Heart left ventricle (tissue), 16 donors: ENCODE results near the gene ERBB4. TPM values are rescaled to one million over a fixed set of nuclear protein-coding genes. Genes with fewer than 3 reads are reported as not detected.

Experiments used
- ATAC-seq, 4 donors: fragments of 200-7000 bp; cut with Tn5 transposase; one replicate each; pipeline ENCODE4 v1.9.1; 2020 to 2022; ENCODE audit warnings: moderate library complexity in 4 of 4, mild to moderate bottlenecking in 3 of 4, moderate number of reproducible peaks in 1 of 4
- DNase-seq, 5 donors: peaks; one replicate each; pipeline ENCODE4 v3.0.0-alpha.2; 2020
- H3K27ac ChIP-seq, 12 donors: fragments of 200-600 bp; sonication (generic) in 4 of 12; one replicate each; pipeline versions ENCODE4 v1.5.0 to v1.8.0; 2016 to 2022; ENCODE audit warnings: mild to moderate bottlenecking in 2 of 12
- H3K27me3 ChIP-seq, 9 donors: fragments of 200-600 bp; sonication (generic) in 2 of 9; one replicate each; pipeline versions ENCODE4 v1.5.1 to v1.8.0; 2016 to 2022; ENCODE audit warnings: mild to moderate bottlenecking in 3 of 9
- H3K36me3 ChIP-seq, 9 donors: fragments of 200-600 bp; sonication (generic) in 2 of 9; one replicate each; pipeline versions ENCODE4 v1.5.0 to v1.8.0; 2018 to 2022; ENCODE audit warnings: mild to moderate bottlenecking in 2 of 9
- H3K4me1 ChIP-seq, 12 donors: fragments of 200-600 bp; sonication (generic) in 4 of 12; one replicate each; pipeline versions ENCODE4 v1.5.0 to v1.8.0; 2016 to 2022; ENCODE audit warnings: mild to moderate bottlenecking in 3 of 12
- H3K4me3 ChIP-seq, 12 donors: fragments of 200-600 bp; sonication (generic) in 4 of 12; one replicate each; pipeline versions ENCODE4 v1.5.0 to v1.8.0; 2017 to 2022; ENCODE audit warnings: mild to moderate bottlenecking in 9 of 12, moderate library complexity in 4 of 12
- H3K9me3 ChIP-seq, 12 donors: fragments of 200-600 bp; sonication (generic) in 4 of 12; one replicate each; pipeline versions ENCODE4 v1.5.0 to v1.8.0; 2016 to 2022; ENCODE audit warnings: mild to moderate bottlenecking in 1 of 12
- POLR2A ChIP-seq, 2 donors: fragments of 450-650 bp; IDR thresholded peaks; one replicate each; pipeline ENCODE4 v1.6.1; 2017; ENCODE audit warnings: antibody characterized with exemption in 2 of 2, mild to moderate bottlenecking in 2 of 2, moderate library complexity in 2 of 2
- WGBS, 4 donors: extraction: QIAGEN DNeasy Blood & Tissue Kit in 2 of 4; methylation state at CpG; one replicate each; pipeline versions ENCODE4 v1.1.5 to v1.1.7; 2013 to 2018; 5-methylcytosine and 5-hydroxymethylcytosine counted together
- intact Hi-C, 10 donors: fragments of 100-400 bp; cut with DNase I; formaldehyde crosslinking; loops; one replicate each; pipeline versions ENCODE4 v1.11.1 to v1.14.2; 2022
- polyA plus RNA-seq, 2 donors: library from polyadenylated mRNA; stranded (reverse); fragments of 200-250 nt; gene quantifications; one replicate each; pipeline ENCODE4 v1.2.3, GENCODE V29; 2013
- total RNA-seq, 9 donors: library from RNA; depleted of rRNA in 2 of 9; stranded (reverse); fragments of >200 nt in 2 of 9; fragmentation: NEBNext Ultra II Directional in 3 of 9; extraction: Animal tissue kit (Norgen Biotek cat#: 25700) in 3 of 9; gene quantifications; one replicate each; pipeline versions ENCODE4 v1.1.0 to v1.2.4, GENCODE V29; 2016 to 2023
- TF ChIP-seq, protein P1 (sequence below), 12 donors: fragments of 200-600 bp; sonication (generic) in 4 of 12; IDR thresholded peaks; one replicate each; pipeline versions ENCODE4 v1.5.0 to v1.8.0; 2018 to 2022; ENCODE audit warnings: antibody characterized with exemption in 12 of 12, mild to moderate bottlenecking in 5 of 12
- donor health status: ischemic (EF 13 %, LVEDD 7.1; RV severe dilation, severe dysfunction).
- donor health status: healthy with polysubstance abuse.
- donor health status: DM: no; HTN: yes; CAD: no.
- donor health status: DM: no; HTN: no; CAD: no.
- donor health status: ischemic (EF 25% LVEDD 6.9; RV normal size, moderate dysfunction).
- donor health status: ischemic (EF 25% LVEDD 5.7; RV mildly dilated, moderate dysfunction).
- donor health status: healthy.
- donor health status: DM: yes; HTN: yes; CAD: no.
- donor health status: ischemic (EF 35%, LVEDD 5.7; RV mildly dilated, moderate dysfunction).
- donor health status: nonischemic (EF 11% LVEDD 7.7; RV severe dilation, severe dysfunction).
- donor health status: DM: yes; HTN: yes; CAD: no.
- donor health status: PGD.
- donor health status: ischemic (EF 29% LVEDD 5.4; RV normal size, mild dysfunction).
- donor health status: nonischemic (EF 23%, LVEDD 6.1; RV moderate dilation, normal function).

ERBB4 gene
- total and polyA plus RNA-seq, 11 donors: 1.3 to 29.5 (median 11.7) TPM

DNA sequence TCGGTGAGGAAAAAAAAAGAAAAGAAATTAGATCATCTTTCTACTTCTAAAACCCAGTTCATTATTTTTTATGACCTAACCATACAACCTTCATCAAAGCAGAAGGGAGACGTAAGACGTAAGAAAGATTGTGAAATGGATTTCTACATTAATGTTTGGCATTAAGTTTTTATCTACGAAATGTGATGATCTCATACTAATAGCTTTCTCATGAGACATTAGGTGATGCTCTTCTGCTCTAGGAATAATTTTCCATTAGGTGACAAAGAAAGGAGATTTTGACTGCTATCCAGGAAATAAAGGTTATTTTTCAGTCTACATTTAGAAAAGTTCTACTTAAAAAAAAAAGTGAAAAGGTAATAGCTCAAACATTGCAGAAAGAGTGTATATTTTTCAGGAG lies 748.6 kb downstream of the ERBB4 start:
- TF ChIP-seq POLR2A (IDR thresholded peaks at IDR 0.05): no peak
- TF ChIP-seq, protein P1, sequence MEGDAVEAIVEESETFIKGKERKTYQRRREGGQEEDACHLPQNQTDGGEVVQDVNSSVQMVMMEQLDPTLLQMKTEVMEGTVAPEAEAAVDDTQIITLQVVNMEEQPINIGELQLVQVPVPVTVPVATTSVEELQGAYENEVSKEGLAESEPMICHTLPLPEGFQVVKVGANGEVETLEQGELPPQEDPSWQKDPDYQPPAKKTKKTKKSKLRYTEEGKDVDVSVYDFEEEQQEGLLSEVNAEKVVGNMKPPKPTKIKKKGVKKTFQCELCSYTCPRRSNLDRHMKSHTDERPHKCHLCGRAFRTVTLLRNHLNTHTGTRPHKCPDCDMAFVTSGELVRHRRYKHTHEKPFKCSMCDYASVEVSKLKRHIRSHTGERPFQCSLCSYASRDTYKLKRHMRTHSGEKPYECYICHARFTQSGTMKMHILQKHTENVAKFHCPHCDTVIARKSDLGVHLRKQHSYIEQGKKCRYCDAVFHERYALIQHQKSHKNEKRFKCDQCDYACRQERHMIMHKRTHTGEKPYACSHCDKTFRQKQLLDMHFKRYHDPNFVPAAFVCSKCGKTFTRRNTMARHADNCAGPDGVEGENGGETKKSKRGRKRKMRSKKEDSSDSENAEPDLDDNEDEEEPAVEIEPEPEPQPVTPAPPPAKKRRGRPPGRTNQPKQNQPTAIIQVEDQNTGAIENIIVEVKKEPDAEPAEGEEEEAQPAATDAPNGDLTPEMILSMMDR (IDR thresholded peaks at IDR 0.05): no peak
- DNase-seq: no peak
- Histone ChIP-seq H3K4me1 (no peaks in the 10 kb centered on the region), H3K27me3 (no peaks in the 10 kb centered on the region), H3K36me3 (no peaks in the 10 kb centered on the region), H3K27ac (no peak overlapping the region), H3K9me3 (no peaks in the 10 kb centered on the region), H3K4me3 (no peak overlapping the region)
- intact Hi-C loops: no loop called here
- 65 to 83% (median 79%) methylated on average over 4 of the region's 4 CpGs for WGBS, 4 donors
- ATAC-seq: no peak

DNA sequence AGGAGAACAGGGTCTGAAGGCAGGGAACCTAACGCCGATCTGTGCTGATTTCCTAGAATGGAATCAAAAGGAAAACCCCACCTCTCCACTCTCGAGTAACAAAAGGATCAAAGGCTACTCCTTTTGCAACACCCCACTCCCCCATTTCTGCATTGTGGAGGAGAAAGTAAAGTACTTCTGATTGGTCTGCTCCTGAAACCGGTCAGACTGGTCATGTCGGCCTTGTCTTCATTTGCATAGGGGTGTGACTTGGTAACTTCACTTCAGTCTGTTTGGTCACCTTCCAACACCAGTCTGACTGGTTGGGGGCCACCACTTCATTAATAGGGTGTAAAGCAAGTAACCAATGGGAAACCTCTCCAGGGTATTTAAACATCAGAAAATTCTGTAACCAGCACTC lies 771.9 kb downstream of the ERBB4 start:
- TF ChIP-seq POLR2A (IDR thresholded peaks at IDR 0.05): no peak
- TF ChIP-seq, protein P1 (IDR thresholded peaks at IDR 0.05): no peak
- DNase-seq (no peak), ATAC-seq (no peak)
- Histone ChIP-seq H3K27me3 (no peaks in the 10 kb centered on the region), H3K4me3 (no peak overlapping the region), H3K36me3 (no peaks in the 10 kb centered on the region), H3K27ac (no peak overlapping the region), H3K9me3 (peaks cover 0 to 3% (median 0%) of the 10 kb centered on the region in 12 donors), H3K4me1 (no peaks in the 10 kb centered on the region)
- intact Hi-C loops: no loop called here
- 38 to 67% (median 53%) methylated on average over 5 of the region's 5 CpGs for WGBS, 4 donors

DNA sequence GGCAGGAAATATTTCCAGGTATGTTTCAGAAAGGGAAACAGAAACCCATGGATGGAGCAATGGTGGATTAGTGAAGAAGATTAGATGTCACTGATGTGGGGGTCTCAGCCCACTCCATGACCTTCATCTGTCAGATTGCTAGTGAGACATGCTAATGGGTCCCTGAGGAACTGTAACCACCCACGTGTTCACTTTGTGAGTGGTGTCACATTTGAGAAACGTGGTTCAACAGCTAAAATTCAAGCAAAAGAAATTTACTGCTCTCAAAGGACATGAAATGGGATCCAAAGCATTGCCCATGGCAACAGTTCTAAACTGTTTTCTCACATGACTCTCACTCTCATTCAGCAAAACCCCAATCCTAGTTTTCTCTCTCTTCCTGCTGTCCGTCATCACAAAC lies 776.1 kb downstream of the ERBB4 start:
- intact Hi-C loops: no loop called here

DNA sequence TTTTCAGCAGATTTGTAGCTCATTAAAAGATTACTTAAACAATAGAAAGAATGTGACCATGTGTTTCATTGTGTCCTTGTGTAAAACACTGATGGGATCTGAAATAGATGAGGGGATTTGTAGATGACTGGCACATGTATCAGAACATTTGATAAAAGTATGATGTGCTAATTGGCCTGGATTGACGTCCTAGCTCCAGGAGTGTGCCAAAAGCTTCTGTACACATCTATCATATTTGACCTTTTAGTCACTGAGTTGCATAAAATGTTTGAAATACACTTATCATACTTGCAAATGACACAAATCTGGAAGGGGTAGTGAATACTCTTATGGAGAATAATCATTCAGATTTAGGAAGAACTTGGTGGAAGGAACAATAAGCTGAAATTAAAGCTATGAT lies 778.5 kb downstream of the ERBB4 start:
- Histone ChIP-seq H3K9me3 (no peaks in the 10 kb centered on the region), H3K27ac (no peak overlapping the region), H3K27me3 (no peaks in the 10 kb centered on the region), H3K36me3 (no peaks in the 10 kb centered on the region), H3K4me1 (no peaks in the 10 kb centered on the region), H3K4me3 (no peak overlapping the region)
- DNase-seq: no peak
- intact Hi-C loops: no loop called here
- ATAC-seq: peak in 2 of 4 donors; percentile 58 to 73
- WGBS, 4 donors: 9 to 15% (median 13%) methylated on average over 1 of the region's 1 CpG
- TF ChIP-seq, protein P1 (IDR thresholded peaks at IDR 0.05): no peak
- no peak for TF ChIP-seq POLR2A (IDR thresholded peaks at IDR 0.05)

More for the DNA sequence above, 776.1 kb downstream of the ERBB4 start:
- no peaks in the 10 kb centered on the region for H3K9me3 ChIP-seq
- 67 to 76% (median 69%) methylated on average over 3 of the region's 3 CpGs for WGBS, 4 donors
- ATAC-seq (no peak), DNase-seq (no peak)
- H3K27me3 ChIP-seq: no peaks in the 10 kb centered on the region
- no peaks in the 10 kb centered on the region for H3K36me3 ChIP-seq
- H3K4me1 ChIP-seq: no peaks in the 10 kb centered on the region
- H3K4me3 ChIP-seq: no peak overlapping the region
- no peak overlapping the region for H3K27ac ChIP-seq
- TF ChIP-seq, protein P1 (IDR thresholded peaks at IDR 0.05): no peak
- TF ChIP-seq POLR2A (IDR thresholded peaks at IDR 0.05): no peak
